NCI-H2171 (cell line): ENCODE measurements around the gene CDH24.
"Not testable (repeated sequence)": the region's sequence is repeated elsewhere in the genome, so short reads cannot be mapped to it uniquely, and the experiment has no call there.

Experiments used
- DNase-seq: peaks from one replicate; lab custom pipeline; 2025; lab: John Stamatoyannopoulos, UW

CDH24 gene

DNA sequence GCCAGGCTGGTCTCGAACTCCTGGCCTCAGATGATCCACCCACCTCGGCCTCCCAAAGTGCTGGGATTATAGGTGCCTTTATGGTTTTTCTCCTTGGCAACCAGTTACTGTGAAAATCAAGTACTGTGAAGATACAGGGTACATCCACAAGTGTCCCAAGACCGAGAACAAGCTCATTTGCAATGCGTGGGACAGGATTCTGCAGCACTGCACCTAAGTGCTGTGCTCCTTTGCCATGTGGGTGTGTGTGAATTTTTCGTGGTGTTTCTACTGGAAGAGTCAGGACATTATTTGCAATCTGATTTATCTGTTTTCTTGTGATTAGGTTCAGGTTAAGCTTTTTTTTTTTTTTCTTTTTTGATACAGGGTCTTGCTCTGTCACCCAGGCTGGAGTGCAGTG is 40.2 kb downstream of the CDH24 start:
- no peak for DNase-seq

DNA sequence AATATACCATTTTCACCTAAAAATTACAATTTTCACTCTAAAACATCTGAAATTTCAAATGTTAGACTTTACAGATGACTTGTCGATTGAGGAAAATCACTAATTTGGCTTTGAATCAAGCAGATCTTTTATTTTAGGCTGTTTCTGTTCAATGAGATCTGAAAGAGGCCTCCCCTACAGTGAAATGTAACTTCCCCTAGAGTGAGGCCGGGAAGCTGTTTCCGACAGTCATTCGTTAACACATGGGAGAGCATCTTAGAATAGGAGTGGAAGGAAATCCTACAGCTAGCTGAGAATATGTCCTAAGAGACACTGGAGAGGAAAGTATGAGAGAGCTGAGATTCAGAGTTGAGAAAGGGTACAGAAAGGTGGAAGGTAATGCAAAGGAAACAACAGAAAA is 41.7 kb downstream of the CDH24 start:
- DNase-seq = no peak

DNA sequence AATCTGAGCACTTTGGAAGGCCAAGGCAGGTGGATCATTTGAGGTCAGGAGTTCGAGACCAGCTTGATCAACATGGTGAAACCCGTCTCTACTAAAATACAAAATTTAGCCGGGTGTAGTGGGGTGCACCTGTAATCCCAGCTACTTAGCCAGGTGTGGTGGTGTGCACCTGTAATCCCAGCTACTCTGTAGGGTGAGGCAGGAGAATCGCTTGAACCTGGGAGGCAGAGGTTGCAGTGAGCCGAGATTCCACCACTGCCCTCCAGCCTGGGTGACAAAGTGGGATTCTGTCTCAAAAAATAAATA is 43.6 kb downstream of the CDH24 start:
- not testable (repeated sequence) for DNase-seq

DNA sequence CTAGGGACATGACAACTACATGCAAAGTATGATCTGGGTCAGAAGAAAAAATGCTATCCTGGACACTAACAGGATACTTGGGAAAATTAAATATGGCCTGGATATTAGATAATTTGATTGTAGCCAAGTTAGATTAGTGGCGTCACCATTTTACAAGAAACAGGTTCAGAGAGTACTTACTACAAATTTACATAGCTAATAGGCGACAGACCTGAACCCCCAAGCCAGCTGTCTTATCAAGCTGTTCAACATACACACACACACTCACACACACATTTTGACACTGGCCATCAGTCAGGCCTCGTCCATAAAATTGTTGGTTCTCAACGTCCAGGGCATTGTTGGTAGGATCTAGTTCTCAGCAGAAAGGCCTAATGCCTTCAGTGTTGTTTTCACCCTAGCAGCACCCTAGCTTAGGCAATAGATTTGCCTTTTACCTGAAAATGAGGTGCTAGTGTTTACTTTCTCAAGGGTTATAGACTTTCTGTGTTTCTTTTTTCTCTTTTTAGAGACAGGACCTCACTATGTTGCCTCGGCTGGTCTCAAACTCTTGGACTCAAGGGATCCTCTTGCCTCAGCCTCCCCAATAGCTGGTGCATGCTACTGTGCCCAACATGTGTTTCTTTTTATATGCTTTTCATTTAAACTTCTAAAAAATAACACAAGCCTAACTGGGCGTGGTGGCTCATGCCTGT is 44.1 kb downstream of the CDH24 start:
- DNase-seq = no peak

DNA sequence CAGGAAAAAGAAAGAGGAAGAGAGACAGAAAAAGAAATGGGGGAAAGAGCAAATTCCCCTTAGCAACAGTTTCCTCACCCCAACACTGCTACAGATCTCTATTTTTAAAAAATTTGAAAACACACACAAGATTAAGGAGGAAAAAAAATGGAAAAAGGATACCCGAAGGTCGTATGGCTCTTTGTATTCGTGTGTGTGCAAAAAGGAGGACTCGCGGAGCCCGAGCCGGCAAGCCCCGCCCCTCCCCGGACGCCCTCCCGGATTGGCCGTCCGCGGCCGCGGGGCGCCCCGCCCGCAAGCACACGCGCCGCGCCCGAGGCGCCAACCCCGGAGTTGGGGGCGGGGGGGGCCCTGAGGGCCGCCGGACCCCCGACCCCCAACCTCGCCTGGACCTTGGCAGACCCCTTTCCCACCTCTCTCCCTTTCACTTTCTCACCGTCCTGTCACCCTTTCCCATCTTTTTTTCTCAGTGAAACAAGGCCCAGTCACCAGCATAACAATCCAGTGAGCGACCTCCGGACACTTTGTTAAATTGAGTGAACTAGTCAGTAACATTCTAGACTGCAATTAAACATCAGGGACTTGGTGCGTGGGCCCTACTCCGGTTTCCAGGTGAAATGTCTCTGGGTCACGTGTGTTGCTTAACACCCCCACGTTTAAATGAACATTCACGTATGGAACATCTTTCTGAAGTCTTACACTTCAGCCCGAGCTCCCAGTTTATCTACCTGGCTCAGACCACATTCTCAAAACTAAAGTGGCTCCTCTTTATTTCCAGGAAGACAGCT is 47.2 kb downstream of the CDH24 start, which contains the start of gene C14orf93:
Gene C14orf93 (minus strand): TSS at position 205 of the 788 bp plus-strand sequence. CDS start 11,120 bp downstream, outside the sequence.
- peak; percentile 94 for DNase-seq

DNA sequence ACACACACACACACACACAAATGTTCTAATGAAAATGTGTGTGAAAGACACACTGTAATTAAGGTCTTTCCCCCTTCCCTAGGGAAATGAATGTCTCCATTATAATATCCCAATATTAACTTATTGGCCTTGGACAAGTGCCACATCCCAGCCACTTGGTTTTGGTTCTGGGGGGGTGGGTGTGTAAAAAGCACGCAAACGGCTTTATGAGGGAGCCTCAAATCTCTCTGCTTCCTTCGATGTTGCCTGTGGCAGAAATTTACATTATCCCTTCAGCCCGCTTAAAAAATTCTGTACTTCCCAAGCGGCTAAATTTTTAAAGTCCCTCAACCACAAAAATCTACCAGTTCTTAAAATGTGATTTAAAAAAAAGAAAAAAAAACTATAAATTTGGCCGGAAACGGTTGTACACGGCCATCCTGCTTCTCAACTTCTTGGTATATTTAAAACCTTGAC is 47.8 kb downstream of the CDH24 start:
- no peak for DNase-seq

DNA sequence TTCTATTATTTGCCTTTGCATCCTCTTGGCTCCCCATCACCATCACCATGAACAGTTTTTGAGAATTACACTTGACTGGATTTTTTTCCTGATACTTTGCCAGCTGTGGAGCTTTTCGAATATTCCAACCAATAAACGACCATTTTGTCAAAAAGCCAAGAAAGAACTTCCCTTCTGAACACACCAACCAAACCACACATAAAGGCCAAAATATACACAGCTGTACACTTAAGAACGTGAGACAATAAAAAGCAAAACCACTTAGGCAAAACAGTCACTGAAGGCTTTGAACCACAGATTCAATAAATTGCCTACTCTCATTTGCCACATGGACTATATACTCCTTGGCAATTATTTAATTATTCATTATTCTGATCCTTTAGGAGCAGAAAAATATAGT is 48.5 kb downstream of the CDH24 start:
- no peak for DNase-seq

DNA sequence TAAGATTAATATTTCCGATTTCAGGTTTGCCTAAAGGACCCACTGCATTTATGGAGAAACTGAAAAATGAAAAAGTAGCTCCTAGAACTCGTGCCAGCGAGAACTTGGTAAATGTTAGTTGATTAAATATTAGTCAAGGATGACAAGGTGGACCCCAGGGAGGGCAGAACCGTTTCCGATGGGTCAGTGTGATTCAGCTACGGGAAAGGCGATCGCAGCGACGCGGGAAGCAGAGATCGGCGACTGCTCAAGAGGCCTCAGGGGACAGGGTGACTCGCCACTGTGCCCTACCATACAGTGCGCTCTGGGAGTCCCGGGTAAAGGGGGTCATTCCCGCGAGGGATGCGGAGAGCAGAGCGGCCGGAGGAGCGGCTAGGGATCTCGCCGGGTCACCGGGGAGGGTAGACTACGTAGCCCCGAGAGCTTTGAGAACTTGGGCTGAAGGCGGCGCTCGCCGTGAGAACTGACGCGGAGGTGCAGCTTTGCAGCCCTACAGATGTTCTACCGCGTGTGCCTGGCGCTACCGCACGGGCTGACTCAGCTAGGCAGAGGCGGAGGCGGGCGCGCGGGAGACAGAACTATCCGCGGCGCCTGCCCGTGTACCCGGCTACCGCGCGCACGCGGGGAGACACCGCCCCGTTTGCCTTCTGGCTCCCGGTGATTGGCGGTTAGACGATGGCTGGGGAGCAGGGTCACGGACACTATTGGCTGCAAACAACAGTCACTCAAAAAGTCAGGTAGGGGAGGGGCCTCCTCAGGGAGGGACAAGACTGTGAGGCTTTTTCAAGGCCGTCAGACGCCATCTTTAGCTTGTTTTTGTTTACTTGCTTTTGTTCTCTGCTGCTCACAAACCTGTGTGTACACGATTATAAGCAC is 50.5 kb downstream of the CDH24 start:
- DNase-seq = peak; percentile 100

DNA sequence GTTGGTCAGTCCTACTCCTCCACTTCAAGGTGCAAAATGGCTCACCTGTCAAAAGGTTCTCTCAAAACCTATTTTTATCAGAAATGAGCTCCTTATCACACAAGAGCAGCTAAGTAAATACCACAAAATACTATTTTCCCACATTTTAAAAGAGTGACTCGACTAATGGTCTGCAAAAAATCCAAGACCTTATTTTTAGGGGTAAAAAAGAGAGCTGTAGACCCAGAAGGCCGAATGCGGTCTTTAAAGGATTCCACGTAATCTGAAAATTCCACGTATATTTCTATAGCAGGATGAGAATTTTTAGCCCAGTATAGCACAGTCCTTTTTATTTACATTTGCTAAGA is 51.2 kb downstream of the CDH24 start:
- DNase-seq = no peak

DNA sequence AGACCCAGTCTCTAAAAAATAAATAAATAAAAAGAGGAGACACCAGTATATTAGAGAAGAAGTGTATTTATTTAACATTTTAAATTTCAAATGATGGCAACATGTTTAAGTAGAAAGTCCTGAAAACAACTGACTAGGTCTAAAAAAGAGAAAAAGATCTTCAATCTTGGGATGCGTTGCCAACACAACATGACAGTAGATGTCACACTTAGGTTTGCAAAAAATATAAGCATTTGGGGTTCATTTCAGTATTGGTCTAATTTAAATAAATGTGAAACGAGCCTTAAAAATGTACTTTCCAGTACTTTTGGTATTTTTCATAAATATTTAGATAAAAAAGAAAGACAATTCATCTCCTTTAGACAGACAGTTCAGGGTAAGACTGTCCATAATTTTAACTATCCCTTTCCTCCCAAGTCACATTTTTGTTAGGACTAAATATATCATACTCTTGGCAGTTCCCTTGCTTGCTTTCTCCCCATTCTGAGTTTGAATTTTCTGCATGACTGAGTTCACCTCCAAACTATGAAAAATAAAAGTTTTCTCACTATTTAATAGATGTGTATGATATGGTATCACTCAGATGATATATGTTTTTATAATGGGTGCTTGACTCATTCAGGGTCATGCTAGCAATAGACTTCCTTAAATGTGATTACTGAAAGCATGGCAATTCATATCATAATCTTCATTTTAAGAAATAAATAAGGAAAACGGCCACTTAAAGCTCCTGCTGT is 51.7 kb downstream of the CDH24 start:
- no peak for DNase-seq

DNA sequence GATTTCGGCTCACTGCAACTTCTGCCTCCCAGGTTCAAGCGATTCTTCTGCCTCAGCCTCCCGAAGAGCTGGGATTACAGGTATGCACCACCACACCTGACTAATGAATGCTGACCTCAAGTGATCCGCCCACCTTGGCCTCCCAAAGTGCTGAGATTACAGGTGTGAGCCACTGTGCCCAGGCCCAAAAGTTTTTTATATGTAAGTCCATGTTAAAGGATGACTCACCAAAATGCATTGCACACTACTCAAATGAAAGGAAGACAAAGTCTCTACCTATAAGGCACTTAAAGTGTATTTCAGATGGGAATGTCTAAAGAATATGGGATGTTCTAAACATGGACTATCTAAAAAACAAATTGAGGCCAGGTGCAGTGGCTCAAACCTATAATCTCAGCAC is 53.0 kb downstream of the CDH24 start:
- DNase-seq = not testable (repeated sequence)

DNA sequence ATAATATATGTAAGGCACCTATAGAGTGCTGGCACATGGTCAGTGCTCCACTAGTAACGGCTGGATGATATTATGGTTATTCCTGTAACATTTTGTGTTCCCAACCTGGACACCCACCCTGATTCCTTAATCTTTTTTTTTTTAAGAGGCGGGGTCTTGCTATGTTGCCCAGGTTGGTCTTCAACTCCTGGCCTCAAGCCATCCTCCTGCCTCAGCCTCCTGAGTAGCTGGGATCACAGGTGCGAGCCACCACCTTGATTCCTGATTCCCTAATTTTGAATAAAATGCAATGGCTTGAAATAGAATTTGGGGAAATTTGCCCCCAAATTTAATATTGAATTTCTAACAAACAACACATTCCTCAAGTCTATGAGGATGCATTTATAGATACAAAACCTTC is 54.7 kb downstream of the CDH24 start:
- DNase-seq = no peak

DNA sequence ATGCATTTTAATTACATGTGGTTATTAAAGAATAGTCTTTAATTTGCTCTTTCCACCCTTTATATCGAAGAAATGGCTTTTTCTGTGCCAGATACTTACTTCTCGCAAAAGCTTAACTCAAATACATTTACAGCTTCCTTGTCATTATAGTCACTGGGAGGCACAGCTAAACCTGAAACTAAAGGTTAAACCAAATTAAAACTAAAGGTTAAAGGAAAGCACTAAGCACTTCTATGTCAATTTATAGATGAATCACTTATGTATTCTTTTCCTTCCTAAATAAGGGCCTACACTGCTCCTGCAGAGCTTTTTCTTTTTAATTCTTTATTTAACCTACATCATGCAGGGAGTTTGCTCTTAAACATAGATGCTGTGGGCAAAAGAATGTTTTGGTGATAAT is 56.5 kb downstream of the CDH24 start:
- no peak for DNase-seq

DNA sequence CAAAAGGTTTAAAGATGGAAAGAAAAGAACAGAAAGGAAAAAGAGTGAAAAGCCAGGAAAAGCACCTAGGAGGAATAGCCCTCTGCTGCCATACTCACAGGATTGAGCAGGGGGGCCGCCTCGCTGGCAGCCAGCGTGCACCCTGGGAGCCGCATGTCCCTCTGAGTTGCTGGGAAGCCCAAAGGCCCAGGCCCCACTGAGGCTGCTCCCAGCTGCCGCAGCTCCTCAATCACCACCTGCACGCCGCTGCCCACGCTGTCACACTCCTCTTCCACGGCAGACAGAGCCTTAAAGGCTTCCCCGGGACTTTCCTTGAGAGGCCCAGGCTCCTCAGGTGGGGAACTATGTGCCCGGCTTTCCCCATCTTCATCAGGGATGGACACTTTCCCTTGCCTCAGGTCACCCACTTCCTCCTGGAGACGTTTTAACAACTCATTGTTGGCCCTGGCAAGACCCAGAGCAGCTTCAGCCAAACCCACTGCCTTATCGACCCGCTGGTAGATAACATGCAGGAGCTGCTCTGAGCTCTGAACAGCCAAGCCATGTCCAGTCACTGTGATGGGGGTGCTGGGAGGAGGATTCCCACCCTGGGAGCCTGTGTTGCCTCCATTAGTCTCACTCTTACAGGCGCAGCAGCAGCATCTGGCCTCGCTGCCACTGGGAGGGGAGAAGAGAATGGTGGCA is 58.8 kb downstream of the CDH24 start:
- no peak for DNase-seq

DNA sequence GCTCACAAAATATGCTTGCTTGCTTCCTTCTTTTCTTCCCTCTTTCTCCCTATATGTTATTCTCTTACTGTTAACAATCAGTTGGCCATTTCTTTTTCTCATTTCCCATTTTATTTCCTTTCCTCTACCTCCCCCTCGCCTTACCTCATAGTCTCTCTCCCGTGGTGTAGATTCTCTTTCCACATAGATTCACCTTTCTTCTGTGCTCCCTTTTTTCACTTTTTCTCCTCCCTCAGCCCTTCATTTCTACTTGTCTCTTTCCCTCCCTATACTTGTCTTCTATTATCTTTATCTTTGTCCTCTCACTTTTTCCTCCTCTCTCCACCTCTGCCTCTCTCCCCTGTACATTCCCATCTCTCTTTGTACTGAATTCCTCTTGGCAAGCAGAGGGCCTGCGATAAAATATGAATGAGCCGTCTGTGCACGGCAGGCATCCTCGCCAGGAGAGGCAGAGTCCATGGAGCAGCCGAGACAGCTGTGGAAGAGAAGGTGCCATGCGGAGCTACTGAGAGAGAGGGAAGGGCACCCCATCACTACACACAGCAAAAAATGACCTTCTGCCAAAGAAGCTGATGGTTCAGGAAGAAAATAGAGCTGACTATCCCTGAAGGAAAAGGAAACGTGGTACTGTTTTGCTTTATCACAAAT is 59.5 kb downstream of the CDH24 start:
- DNase-seq = peak; percentile 77
